ENCODE results near the gene BBS7. TPM values are rescaled to one million over a fixed set of nuclear protein-coding genes. Genes with fewer than 3 reads are reported as not detected.

Gene BBS7
- total RNA-seq, 2 experiments from 2014 or later = 10.7 to 25.8 TPM

DNA sequence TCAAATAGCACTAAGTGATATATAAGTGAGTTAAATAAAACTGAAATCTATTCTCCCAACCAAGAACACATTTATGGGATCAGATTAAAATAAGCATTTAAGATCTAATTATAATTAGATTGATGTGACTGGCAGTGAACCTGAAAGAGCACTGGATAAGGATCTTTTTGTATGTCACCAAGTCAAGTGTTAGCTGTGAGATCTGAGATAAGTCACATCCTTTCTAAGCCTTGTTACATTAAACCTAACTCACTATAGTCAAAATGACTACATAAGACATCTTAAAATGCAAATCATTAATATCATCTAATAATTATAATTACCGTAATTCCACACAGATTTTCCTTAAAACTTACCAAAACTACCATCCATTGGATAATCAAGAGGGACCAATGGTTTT is 48.2 kb downstream of the BBS7 start:
- Histone ChIP-seq H4K20me1 (ENCODE audit: insufficient read depth, low read length) (peaks cover 37% of the 10 kb centered on the region), H3K27ac (ENCODE audit: low read depth, low read length, poor library complexity, severe bottlenecking) (peak overlapping the region; percentile 87), H3K9me3 (ENCODE audit: low read length) (no peaks in the 10 kb centered on the region), H3K4me3 (ENCODE audit: low read depth, low read length, poor library complexity, severe bottlenecking) (peak overlapping the region; percentile 96), H2AFZ (ENCODE audit: low read length) (no peak overlapping the region), H3K4me2 (ENCODE audit: low read length) (peak overlapping the region; percentile 95), H3K9me2 (ENCODE audit: insufficient read depth, low read length) (no peaks in the 10 kb centered on the region), H3K36me3 (ENCODE audit: insufficient read depth, low read length) (peaks cover 73% of the 10 kb centered on the region), H3K79me2 (ENCODE audit: insufficient read depth, low read depth, low read length) (peaks cover 64% of the 10 kb centered on the region), H3K4me1 (ENCODE audit: insufficient read depth, low read length, poor library complexity, severe bottlenecking) (peaks cover 57% of the 10 kb centered on the region)
- ChIA-PET CTCF (ENCODE audit: unreplicated experiment) (no interaction called here), POLR2A (interaction anchor here (0.5 to 3.7 kb wide), 9 partner anchors 9 to 1055 kb away, joined by 3 to 26 read pairs (median 4); partner anchors contain the start of genes BBS7 and EXOSC9)
- intact Hi-C loops (cut with micrococcal nuclease; ENCODE audit: unreplicated experiment) = loop anchor here (5.0 to 10.0 kb wide), 3 partner anchors 330 to 1100 kb away; partner anchors contain the start of genes BBS12, BLTP1 and NUDT6
- no peak for DNase-seq (ENCODE audit: low spot score)
- TF ChIP-seq, protein P1, sequence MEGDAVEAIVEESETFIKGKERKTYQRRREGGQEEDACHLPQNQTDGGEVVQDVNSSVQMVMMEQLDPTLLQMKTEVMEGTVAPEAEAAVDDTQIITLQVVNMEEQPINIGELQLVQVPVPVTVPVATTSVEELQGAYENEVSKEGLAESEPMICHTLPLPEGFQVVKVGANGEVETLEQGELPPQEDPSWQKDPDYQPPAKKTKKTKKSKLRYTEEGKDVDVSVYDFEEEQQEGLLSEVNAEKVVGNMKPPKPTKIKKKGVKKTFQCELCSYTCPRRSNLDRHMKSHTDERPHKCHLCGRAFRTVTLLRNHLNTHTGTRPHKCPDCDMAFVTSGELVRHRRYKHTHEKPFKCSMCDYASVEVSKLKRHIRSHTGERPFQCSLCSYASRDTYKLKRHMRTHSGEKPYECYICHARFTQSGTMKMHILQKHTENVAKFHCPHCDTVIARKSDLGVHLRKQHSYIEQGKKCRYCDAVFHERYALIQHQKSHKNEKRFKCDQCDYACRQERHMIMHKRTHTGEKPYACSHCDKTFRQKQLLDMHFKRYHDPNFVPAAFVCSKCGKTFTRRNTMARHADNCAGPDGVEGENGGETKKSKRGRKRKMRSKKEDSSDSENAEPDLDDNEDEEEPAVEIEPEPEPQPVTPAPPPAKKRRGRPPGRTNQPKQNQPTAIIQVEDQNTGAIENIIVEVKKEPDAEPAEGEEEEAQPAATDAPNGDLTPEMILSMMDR (conservative IDR thresholded peaks at IDR 0.05; ENCODE audit: low read length) = no peak
- TF ChIP-seq EZH2phosphoT487 (IDR thresholded peaks at IDR 0.05; ENCODE audit: borderline replicate concordance, low read depth, low read length) = no peak
- BruUV-seq (replicated peaks) = no TSS peak

DNA sequence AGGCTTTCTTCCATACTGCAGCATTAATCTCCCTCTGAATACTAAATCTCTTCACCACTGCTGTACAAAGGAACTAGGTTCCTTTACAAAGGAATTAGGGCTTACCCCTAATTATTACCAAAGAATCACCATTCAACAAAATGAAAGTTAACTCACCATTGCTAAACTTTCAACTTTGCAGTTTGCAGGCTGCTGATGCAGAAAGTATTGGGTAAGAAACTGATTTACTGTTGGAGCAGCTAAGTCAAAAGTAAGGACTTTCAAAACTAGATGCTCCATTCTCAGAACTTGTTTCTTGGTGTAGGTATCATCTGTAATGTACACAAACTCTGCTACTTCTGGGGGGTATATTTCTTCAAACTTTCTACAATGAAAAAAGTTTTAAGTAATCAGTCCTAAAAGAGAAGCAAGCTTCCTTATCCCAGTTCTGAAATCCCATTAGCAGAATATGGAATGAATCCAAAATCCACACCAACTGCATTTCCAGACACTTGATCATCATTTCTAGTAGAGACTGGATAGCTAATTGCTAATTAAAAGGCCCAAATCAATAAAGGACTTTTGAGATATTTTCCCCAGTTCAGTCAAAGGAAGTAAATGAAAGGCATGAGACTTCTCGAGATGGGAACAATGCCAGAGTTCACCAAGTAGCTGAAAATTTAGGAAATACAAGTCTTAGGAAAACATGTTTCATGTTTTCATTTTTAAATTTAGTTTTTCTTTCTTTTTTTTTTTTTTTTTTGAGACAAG is 50.9 kb downstream of the BBS7 start:
- H2AFZ ChIP-seq (ENCODE audit: low read length) = no peak overlapping the region
- BruUV-seq (replicated peaks) = no TSS peak
- no peak for DNase-seq (ENCODE audit: low spot score)
- H3K4me3 ChIP-seq (ENCODE audit: low read depth, low read length, poor library complexity, severe bottlenecking) = no peak overlapping the region
- H3K4me1 ChIP-seq (ENCODE audit: insufficient read depth, low read length, poor library complexity, severe bottlenecking) = peaks cover 57% of the 10 kb centered on the region
- ChIA-PET CTCF (ENCODE audit: unreplicated experiment) (no interaction called here), POLR2A (interaction anchor here (0.7 to 1.2 kb wide), 4 partner anchors 17 to 212 kb away, joined by 3 to 5 read pairs (median 4); no protein-coding TSS in a partner anchor)
- no peaks in the 10 kb centered on the region for H3K9me3 ChIP-seq (ENCODE audit: low read length)
- peaks cover 91% of the 10 kb centered on the region for H3K79me2 ChIP-seq (ENCODE audit: insufficient read depth, low read depth, low read length)
- intact Hi-C loops (cut with micrococcal nuclease; ENCODE audit: unreplicated experiment) = no loop called here
- H3K9me2 ChIP-seq (ENCODE audit: insufficient read depth, low read length) = no peaks in the 10 kb centered on the region
- peaks cover 91% of the 10 kb centered on the region for H3K36me3 ChIP-seq (ENCODE audit: insufficient read depth, low read length)
- peak overlapping the region; percentile 12; the same call in 1 of the 2 replicates for H3K4me2 ChIP-seq (ENCODE audit: low read length)
- H3K27ac ChIP-seq (ENCODE audit: low read depth, low read length, poor library complexity, severe bottlenecking) = no peak overlapping the region
- no peak for TF ChIP-seq EZH2phosphoT487 (IDR thresholded peaks at IDR 0.05; ENCODE audit: borderline replicate concordance, low read depth, low read length)
- TF ChIP-seq, protein P1 (conservative IDR thresholded peaks at IDR 0.05; ENCODE audit: low read length) = no peak
- peaks cover 56% of the 10 kb centered on the region for H4K20me1 ChIP-seq (ENCODE audit: insufficient read depth, low read length)

DNA sequence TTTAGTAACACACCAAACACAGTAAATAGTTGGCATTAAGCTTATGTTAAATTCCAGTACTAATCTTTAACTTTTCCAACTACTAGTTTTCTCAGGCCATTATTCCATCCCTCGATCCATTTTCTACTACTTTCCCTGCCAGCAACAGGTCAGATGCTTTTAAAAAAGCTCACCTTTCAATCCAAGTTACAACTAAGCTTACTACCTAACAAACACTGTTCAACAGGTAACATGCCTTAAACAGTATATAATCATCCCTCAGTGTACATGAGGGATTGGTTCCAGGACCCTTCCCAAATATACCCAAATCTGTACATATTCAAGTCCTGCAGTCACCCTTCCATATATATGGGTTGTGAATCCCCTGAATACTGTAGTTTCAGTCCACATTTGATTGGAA is 52.1 kb downstream of the BBS7 start:
- H3K36me3 ChIP-seq (ENCODE audit: insufficient read depth, low read length) = peaks cover 97% of the 10 kb centered on the region
- no peaks in the 10 kb centered on the region for H3K9me2 ChIP-seq (ENCODE audit: insufficient read depth, low read length)
- no peak overlapping the region for H2AFZ ChIP-seq (ENCODE audit: low read length)
- POLR2A ChIA-PET = interaction anchor here (0.9 kb wide), 1 partner anchor 17 kb away, joined by 3 read pairs; the partner anchor contains the start of gene EXOSC9
- H3K79me2 ChIP-seq (ENCODE audit: insufficient read depth, low read depth, low read length) = peaks cover 96% of the 10 kb centered on the region
- H3K9me3 ChIP-seq (ENCODE audit: low read length) = no peaks in the 10 kb centered on the region
- intact Hi-C loops (cut with micrococcal nuclease; ENCODE audit: unreplicated experiment) = no loop called here
- TF ChIP-seq, protein P1 (conservative IDR thresholded peaks at IDR 0.05; ENCODE audit: low read length) = no peak
- TF ChIP-seq EZH2phosphoT487 (IDR thresholded peaks at IDR 0.05; ENCODE audit: borderline replicate concordance, low read depth, low read length) = no peak
- H3K4me1 ChIP-seq (ENCODE audit: insufficient read depth, low read length, poor library complexity, severe bottlenecking) = peaks cover 55% of the 10 kb centered on the region
- DNase-seq (ENCODE audit: low spot score) = no peak
- no peak overlapping the region for H3K27ac ChIP-seq (ENCODE audit: low read depth, low read length, poor library complexity, severe bottlenecking)
- H3K4me3 ChIP-seq (ENCODE audit: low read depth, low read length, poor library complexity, severe bottlenecking) = no peak overlapping the region
- CTCF ChIA-PET (ENCODE audit: unreplicated experiment) = no interaction called here
- BruUV-seq (replicated peaks) = no TSS peak
- peaks cover 62% of the 10 kb centered on the region for H4K20me1 ChIP-seq (ENCODE audit: insufficient read depth, low read length)
- H3K4me2 ChIP-seq (ENCODE audit: low read length) = peak overlapping the region; percentile 9; the same call in 1 of the 2 replicates

Data from OCI-LY7 (cell line).